Common myeloid progenitor, CD34-positive (primary cell): ENCODE results near the gene TMEM144.

Experiments used
- CTCF ChIA-PET: fragments of 350-600 bp; sonication (Branson Sonifier 250); formaldehyde crosslinking; loops from one replicate; lab custom pipeline; 2021; ENCODE audit warnings: antibody characterized with exemption; lab: Charles Lee
- POLR2A ChIA-PET: fragments of 350-600 bp; sonication (Branson Sonifier 250); formaldehyde crosslinking; loops from one replicate; lab custom pipeline; 2021; ENCODE audit warnings: antibody characterized with exemption; lab: Charles Lee
- DNase-seq, 3 donors: peaks; one replicate each; pipeline versions ENCODE4 v3.0.0 to v3.0.0-alpha.2; 2013
- H3K27ac ChIP-seq, 2 experiments: 1 replicate in 1 of 2; 2 replicates in 1 of 2; pipeline ENCODE4 v1.7.0; 2013; ENCODE audit warnings: inconsistent platforms in 2 of 2, low read length in 2 of 2, mild to moderate bottlenecking in 2 of 2, low read depth in 1 of 2, moderate library complexity in 1 of 2; ENCODE audit not compliant: severe bottlenecking in 2 of 2, insufficient read depth in 1 of 2, poor library complexity in 1 of 2
- H3K27me3 ChIP-seq, 5 experiments: replicated peaks in 2 of 5; 1 replicate in 3 of 5; 2 replicates in 2 of 5; pipeline versions ENCODE4 v1.6.1 to v1.7.0; 2013; ENCODE audit warnings: low read length in 4 of 5, mild to moderate bottlenecking in 2 of 5, moderate library complexity in 2 of 5, inconsistent platforms in 1 of 5; ENCODE audit not compliant: insufficient read depth in 5 of 5, control insufficient read depth in 4 of 5
- H3K36me3 ChIP-seq, 4 experiments: 1 replicate in 2 of 4; 2 replicates in 2 of 4; pipeline versions ENCODE4 v1.6.1 to v1.7.0; 2013; ENCODE audit warnings: low read length in 3 of 4, control low read depth in 1 of 4, mild to moderate bottlenecking in 1 of 4; ENCODE audit not compliant: control insufficient read depth in 4 of 4, insufficient read depth in 4 of 4
- H3K4me1 ChIP-seq, 4 experiments: 1 replicate in 3 of 4; 2 replicates in 1 of 4; pipeline versions ENCODE4 v1.6.1 to v1.7.1; 2013; ENCODE audit warnings: low read length in 3 of 4, mild to moderate bottlenecking in 3 of 4, control low read depth in 1 of 4, inconsistent platforms in 1 of 4, moderate library complexity in 1 of 4; ENCODE audit not compliant: control insufficient read depth in 4 of 4, insufficient read depth in 4 of 4; ENCODE audit errors: control extremely low read depth in 1 of 4
- H3K4me3 ChIP-seq, 7 experiments: 1 replicate in 4 of 7; 2 replicates in 3 of 7; pipeline versions ENCODE4 v1.5.1 to v1.7.0; 2013; ENCODE audit warnings: mild to moderate bottlenecking in 7 of 7, low read length in 6 of 7, moderate library complexity in 6 of 7, inconsistent platforms in 2 of 7, low read depth in 2 of 7, control low read depth in 1 of 7; ENCODE audit not compliant: insufficient read depth in 4 of 7, control insufficient read depth in 1 of 7; ENCODE audit errors: extremely low read depth in 1 of 7
- H3K9me3 ChIP-seq, 5 experiments: 1 replicate in 4 of 5; 2 replicates in 1 of 5; pipeline versions ENCODE4 v1.6.1 to v1.7.1; 2013; ENCODE audit warnings: low read length in 4 of 5, mild to moderate bottlenecking in 2 of 5, inconsistent platforms in 1 of 5, low read depth in 1 of 5, moderate library complexity in 1 of 5; ENCODE audit not compliant: control insufficient read depth in 4 of 5, insufficient read depth in 2 of 5; ENCODE audit errors: control extremely low read depth in 1 of 5
- WGBS: methylation state at CpG from one replicate; pipeline ENCODE4 v1.1.5; 2013; ENCODE audit not compliant: insufficient coverage; 5-methylcytosine and 5-hydroxymethylcytosine counted together

TMEM144 gene

DNA sequence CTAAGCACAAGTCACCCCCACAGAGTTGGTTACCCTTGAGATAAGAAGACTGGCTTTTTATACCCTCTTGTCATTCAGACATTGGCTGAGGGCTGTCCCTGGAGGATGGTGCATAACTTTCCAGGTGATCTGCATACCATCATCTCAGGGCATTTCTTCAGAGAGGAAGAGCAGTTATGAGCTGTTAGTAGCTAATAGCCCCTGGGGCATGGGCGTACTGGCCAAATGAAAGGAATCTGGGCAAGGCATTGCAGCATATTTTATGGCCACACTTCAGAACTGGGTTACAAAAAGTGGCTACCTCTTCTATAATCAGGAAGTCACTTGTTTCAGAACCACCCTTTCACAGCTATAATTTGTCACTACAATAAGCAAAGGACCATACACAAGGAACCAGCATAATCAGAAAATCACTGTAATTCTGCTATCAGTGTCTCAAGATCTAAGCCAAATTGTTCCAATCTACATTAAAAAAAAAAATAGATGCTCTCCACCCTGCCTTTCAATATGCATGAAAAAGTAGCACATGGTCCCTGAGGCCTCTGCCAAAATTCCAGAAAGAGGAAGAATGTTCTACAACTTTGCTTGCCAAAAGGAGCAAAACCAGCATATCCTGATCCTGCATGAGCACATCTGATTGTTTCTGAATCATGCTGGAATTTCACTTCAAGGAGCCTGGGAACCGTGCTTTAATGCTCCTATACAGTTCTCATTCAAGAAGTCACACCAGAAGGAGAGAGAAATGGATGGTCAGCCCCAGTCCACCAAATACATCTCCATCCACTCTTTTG, 92.0 kb downstream of the TMEM144 start:
- ChIA-PET POLR2A (no interaction called here), CTCF (interaction anchor here (0.9 kb wide), 1 partner anchor 21 kb away, joined by 4 read pairs; no protein-coding TSS in a partner anchor)
- Histone ChIP-seq H3K9me3 (no peaks in the 10 kb centered on the region), H3K4me1 (peaks cover 0 to 10% (median 0%) of the 10 kb centered on the region in 4 experiments), H3K27ac (no peak overlapping the region), H3K4me3 (no peak overlapping the region), H3K27me3 (no peaks in the 10 kb centered on the region), H3K36me3 (no peaks in the 10 kb centered on the region)
- 90% methylated on average over 2 of the region's 2 CpGs for WGBS
- no peak for DNase-seq

DNA sequence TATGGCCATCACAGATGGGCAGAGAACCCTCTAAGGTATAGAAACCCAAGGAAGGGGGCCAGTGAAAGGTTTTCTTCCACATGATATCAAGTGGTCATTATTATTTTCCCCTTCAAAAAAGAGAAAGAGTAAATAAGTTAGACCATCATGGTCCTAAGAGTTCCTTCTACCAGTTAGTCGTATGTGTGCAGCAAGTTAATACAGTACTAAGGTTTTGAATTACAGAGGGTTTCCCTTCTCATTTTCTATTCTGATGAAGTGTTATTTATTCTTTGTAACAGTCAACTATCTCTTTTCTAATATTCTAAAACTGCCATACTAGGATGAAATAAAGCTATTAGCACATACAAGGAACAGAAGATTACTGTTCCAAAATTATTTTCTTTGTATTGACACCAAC, 94.4 kb downstream of the TMEM144 start:
- Histone ChIP-seq H3K27ac (no peak overlapping the region), H3K4me1 (peaks cover 0 to 9% (median 0%) of the 10 kb centered on the region in 4 experiments), H3K36me3 (no peaks in the 10 kb centered on the region), H3K27me3 (no peaks in the 10 kb centered on the region), H3K9me3 (no peaks in the 10 kb centered on the region), H3K4me3 (no peak overlapping the region)
- WGBS: no CpG with 5 or more reads among the region's 1 CpG
- ChIA-PET POLR2A (no interaction called here), CTCF (no interaction called here)
- DNase-seq: no peak
